HG03039 (cell line): Measurements from ENCODE around the gene PRSS22.

Experiments
- ATAC-seq: cut with Tn5 transposase; IDR thresholded peaks from one replicate; pipeline ENCODE4 v1.9.1; 2021; ENCODE audit warnings: mild to moderate bottlenecking, moderate library complexity; ENCODE audit not compliant: unreplicated experiment

The PRSS22 gene

DNA sequence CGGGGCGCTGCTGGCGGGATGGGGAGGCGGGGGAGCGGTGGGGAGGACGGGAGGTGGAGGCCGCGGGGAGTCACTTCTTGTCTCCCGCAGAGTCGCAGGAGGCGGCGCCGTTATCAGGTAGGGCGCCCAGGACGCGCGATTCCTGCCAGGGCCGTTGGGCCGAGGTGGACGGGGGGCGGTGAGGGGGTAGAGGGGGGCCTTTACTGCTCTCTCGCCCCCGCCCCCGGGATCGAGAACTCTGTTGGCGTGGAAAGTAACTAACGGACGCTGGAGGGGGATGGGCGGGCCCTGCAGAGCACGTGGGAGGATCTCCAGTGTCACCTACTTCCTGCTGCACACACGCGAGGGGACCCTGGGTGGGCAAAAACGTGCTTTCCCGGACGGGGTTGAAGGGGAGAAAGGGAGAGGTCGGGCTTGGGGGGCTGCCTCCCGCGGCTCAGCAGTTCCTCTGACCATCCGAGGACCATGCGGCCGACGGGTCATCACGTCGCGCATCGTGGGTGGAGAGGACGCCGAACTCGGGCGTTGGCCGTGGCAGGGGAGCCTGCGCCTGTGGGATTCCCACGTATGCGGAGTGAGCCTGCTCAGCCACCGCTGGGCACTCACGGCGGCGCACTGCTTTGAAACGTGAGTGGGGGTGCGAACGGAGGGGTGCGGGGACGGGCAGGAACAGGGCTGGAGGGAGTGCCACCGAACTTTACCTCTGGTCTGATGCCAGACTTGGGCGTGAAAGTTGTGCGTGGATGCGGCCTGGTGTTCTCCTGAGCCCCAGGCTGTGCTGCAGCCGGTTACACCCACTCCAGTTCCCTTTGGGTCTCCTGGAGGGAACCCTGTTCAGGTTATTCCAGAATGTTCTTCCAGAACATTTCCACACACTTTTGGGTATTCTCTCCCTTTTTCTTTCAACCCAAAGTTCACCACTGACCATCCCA, 40.4 kb downstream of the PRSS22 start:
- no peak for ATAC-seq

DNA sequence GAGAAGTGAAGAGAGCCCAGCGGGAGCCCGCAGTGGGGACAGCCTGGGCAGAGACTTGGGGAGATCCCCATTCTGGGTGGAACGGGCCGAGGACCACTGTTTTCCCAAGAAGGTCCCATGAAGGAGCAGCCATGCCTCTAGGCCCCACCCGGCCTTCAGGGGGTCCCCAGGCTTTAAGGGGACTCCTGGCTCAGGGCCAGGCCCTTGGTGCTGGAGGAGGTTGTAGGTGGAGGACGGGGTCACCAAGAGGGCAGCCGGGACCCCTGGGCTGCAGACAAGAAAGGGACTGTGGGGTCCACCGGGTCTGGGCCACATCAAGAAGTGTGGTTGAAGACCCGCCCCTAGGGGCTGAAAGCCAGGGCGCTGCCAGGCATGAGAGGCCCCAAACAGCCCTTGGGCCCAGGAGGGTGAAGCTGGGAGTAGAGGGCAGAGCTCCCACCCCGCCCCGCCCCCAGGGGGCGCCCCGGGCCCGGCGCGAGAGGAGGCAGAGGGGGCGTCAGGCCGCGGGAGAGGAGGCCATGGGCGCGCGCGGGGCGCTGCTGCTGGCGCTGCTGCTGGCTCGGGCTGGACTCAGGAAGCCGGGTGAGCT, 41.1 kb downstream of the PRSS22 start, which contains the start of gene PRSS21:
PRSS21 (plus strand) TSS at position 487 of the 589 bp plus-strand sequence; CDS start at position 519, 32 bp downstream.
- no peak for ATAC-seq

DNA sequence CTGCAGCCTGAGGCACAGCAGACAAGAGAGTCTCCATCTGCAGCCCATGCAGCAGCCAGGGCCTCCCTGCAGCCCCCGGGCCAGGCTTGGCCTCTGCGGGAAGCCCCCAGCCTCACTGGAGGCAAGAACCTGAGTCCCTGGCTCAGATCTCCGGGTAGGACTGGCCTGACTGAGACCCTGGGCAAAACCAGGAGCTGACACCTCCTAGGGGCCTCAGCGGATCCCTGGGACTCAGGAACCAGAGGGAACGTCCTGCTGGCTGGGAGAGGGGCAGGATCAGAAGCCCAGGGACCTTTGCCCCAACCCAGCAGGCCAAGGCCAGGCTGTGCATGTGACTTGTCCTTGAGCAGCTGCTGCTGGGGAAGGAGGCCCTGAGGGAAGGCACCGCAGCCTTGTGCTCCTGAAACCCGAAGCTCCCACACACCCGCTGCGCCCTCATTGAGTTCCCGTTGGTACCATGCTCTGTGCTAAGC, 42.6 kb downstream of the PRSS22 start:
- ATAC-seq, result no peak

DNA sequence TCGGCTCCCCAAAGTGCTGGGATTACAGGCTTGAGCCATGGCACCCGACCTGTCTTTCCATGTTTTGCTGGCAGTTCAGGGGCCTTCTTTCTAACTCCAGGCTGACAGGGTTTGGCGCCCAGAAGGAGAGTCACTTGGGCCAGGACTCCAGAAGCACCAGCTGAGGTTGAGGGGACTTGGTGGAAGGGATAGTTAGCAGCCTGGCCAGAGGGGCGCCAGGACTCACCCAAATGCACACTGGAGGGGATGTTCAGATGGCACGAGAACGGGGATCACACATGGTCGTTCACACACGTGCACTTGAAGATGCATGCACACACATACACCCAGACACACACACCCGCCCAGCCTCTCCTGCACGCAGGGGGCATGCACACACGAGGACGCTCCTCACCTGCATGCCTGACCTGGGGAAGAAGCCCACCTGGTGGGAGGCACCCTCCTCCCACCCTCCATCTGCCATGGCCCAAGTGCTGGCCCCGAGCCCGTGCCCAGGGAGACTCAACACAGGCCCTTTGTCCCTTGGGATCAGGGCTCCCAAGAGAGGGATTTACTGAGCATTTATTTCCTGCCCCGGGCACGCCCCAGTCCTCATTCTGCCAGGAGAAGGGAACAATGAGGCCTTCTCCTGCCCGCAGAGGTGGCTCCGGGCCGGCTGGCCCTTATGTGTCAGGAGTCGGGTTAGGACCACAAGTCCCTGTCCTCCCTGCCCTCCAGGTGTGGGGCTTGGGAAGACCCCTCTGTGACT, 43.2 kb downstream of the PRSS22 start:
- ATAC-seq, result no peak

DNA sequence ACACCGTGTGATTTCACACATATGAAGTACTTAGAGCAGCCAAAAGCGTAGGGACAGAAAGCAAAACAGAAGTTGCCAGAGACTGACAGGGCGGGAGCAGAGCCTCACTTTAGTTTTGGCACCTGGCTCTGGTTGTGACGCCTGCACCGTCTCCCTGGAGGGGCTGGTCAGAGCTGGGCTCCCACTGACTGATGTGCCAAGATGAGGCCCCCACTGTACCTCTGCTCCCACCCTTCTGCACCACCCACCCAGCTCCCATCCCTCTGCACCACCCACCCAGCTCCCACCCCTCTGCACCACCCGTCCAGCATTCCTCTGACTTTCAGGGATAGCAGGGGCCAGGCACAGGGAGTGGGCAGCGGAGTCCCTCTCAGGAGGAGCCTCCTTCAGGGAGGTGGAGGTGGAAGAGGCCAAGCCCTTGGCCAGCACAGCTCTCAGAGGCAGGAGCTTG, 44.2 kb downstream of the PRSS22 start:
- no peak for ATAC-seq

DNA sequence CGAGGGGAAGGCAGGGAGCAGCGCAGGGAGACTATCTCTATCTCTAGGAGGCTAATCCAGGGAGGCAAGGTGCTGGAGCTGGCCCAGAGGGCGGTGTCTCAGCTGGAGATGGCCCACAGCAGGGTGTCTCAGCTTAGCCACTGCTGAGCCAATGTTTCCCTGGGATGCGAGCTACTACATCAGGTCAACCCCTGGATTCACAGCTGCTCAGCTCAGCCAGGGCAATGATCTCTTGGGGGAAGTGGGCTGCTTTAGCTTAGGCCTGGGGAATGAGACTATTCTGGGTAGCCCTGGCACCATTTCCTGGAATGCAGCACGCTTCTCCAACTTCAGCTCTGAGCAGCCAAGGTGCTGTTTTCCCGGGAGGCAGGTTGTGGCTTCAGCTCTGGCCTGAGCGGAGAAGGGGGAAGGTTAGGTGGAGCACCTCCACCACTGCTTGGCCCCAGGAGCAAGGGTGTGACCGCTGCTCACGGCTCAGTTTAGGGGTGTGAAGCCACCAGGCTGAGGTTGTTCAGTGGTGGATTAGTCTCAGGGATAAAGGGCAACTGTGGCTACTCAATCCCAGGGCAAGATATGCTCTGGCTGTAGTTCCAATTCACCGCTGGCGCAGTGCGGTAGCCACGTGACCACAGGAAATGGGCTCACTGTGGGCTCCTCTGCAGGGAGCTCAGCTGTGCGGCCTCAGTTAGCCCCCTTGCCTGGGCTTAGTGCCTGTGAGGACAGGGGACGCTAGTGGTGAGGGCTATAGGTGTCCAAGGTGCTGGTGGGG, 46.1 kb downstream of the PRSS22 start:
- ATAC-seq, result no peak

DNA sequence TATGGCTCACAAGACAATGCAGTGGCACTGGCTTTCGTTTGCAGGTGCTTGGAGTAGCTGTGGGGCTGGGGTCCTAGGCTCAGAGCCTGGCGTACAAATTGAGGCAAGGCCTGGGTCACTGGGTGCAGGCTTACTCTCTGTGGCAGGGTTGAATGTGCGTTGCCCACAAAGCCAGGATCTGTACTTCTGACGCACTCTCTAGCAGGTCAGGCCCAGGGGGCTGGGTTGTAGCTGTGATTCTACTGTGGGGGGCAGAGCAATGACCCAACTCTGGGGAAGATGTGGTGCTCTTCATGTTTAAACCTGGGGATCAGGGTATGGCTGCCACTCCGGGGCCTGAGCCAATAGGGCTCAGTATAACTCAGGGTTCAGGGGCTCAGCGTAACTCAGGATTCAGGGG, 47.3 kb downstream of the PRSS22 start:
- ATAC-seq, result no peak

DNA sequence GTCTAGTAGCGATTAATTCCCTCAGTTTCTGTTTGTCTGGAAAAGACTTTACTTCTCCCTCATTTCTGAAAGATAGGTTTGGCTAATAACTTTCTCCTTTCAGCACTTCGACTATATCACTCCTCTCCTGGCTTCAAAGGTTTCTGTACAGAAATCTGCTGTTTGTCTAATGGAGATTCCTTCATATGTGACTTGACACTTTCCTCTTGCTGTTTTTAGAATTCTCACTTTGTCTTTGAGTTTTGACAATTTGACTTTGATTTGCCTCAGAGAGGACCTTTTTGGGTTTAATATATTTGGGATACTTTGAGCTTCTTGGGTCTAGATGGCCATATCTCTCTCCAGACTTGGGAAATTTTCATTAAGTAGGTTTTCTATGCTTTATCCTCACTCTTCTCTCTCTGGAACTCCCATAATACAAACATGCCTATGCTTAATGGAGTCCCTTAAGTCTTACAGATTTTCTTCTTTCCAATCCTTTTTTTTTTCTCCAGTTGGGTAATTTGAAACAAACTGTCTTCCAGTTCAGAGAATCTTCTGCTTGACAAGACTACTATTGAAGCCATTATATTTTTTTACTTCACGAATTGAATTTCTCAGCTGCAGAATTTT, 48.7 kb downstream of the PRSS22 start:
- ATAC-seq, result no peak

DNA sequence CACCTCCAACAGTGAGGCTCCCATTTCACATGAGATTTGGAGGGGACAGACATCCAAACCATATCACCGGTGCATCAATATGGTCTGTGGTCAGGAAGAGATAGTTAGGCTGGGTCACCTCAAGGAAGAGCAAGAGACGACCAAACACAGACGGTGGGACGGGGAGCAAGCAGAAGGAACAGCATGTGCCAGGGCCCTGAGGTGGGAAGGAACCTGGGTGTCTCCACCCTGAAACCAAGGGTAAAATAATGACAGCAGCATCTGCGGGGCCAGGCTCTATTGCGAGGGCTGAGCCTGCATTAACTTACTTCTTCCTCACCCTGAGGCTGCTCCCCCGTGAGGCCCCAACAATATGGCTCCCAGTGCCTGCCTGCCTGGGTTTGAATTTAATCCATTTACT, 49.8 kb downstream of the PRSS22 start:
- no peak for ATAC-seq

DNA sequence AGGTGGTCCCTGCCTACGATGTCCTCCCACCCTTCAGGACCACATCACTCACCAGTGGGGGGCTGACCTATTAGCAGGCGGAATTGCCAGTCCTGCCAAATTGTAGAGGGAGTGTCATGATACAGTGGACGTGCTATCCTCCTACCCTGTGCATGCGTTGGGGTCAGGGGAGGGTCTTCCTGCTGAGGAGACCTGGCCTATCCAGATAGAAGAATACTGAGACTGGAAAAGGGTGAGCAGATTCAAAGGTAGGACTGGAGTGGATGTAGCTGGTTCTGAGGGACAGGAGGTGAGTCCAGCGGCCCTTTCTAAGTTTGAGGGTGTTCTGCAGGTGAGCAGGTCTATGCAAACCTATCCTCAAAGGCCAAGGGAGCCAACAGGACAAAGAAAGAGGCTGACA, 51.7 kb downstream of the PRSS22 start:
- no peak for ATAC-seq

DNA sequence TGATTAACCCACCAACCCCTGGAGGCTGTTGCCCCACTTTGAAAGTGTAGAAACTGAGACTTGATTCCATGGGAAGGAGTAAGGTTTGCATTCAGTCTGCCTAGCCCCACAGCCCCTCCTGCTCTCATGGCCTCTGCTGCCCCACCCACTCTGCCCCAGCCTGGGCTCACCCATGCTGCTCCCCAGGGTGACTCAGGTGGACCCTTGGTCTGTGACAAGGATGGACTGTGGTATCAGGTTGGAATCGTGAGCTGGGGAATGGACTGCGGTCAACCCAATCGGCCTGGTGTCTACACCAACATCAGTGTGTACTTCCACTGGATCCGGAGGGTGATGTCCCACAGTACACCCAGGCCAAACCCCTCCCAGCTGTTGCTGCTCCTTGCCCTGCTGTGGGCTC, 53.2 kb downstream of the PRSS22 start:
- ATAC-seq, result no peak

DNA sequence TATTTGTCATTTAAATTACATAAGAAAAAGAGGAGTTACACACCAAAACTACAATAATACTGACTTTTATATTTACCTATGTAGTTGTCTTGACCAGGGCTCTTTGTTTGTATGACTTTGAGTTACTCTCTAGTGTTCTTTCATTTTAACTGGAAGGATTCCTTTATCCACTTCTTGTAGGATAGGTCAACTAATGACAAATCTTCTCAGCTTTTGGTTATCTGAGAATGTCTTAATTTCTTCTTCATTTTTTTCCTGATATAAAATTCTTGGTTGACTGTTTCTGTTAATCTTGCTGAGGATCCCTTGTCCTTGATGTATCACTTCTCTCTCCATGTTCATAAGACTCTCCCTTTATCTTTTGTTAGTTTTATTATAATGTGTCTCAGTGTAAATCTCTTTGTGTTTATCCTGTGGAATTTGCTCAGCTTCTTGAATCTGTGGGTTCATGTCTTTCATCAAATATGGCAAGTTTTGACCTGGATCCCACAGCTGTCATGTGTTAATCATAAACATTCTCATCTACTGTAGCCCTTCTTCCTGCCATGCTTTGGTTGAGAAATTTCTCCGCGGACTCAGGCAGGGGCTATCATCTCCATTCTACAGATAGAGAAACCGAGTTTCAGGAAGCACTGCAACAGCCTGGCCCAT, 54.3 kb downstream of the PRSS22 start:
- ATAC-seq, result no peak
